Activated CD8-positive, alpha-beta memory T cell treated with anti-CD3 and anti-CD28 coated beads, Interleukin-2, amount 50 U/mL, for 1 hour (primary cell): ENCODE measurements around the gene THEMIS.
"Not testable (repeated sequence)": the region's sequence is repeated elsewhere in the genome, so short reads cannot be mapped to it uniquely, and the experiment has no call there.

Experiments
- DNase-seq: peaks from one replicate; pipeline ENCODE4 v3.0.0-alpha.2; 2020; ENCODE audit errors: extremely low read depth

THEMIS gene

GRCh38 chr6:127900935-127901334, at the start of gene THEMIS:
Gene THEMIS, minus strand, starts transcription at chr6:127901058. Its CDS starts 126 bp downstream, at chr6:127900932.
- DNase-seq, result peak; percentile 32

GRCh38 chr6:127949251-127949650, 48.4 kb upstream of the THEMIS start:
- DNase-seq, result no peak

GRCh38 chr6:127946388-127946787, 45.5 kb upstream of the THEMIS start:
- no peak for DNase-seq

GRCh38 chr6:127945434-127946097, 44.7 kb upstream of the THEMIS start:
- DNase-seq, result no peak

GRCh38 chr6:127941228-127941627, 40.4 kb upstream of the THEMIS start:
- no peak for DNase-seq

- DNase-seq, result no peak
Observed at GRCh38 chr6:127939442-127940066, 38.7 kb upstream of the THEMIS start.

GRCh38 chr6:127938701-127939100, 37.8 kb upstream of the THEMIS start:
- DNase-seq, result no peak

- DNase-seq, result no peak
Observed at GRCh38 chr6:127937747-127938146, 36.9 kb upstream of the THEMIS start.

- DNase-seq, result no peak
Observed at GRCh38 chr6:127937102-127937501, 36.2 kb upstream of the THEMIS start.

GRCh38 chr6:127934956-127935355, 34.1 kb upstream of the THEMIS start:
- DNase-seq, result no peak

GRCh38 chr6:127933852-127934840, 33.3 kb upstream of the THEMIS start:
- DNase-seq, result no peak

- no peak for DNase-seq
Observed at GRCh38 chr6:127933137-127933536, 32.3 kb upstream of the THEMIS start.

- DNase-seq, result no peak
Observed at GRCh38 chr6:127932708-127933107, 31.9 kb upstream of the THEMIS start.

GRCh38 chr6:127926441-127926840, 25.6 kb upstream of the THEMIS start:
- DNase-seq, result not testable (repeated sequence)

GRCh38 chr6:127924440-127924839, 23.6 kb upstream of the THEMIS start:
- no peak for DNase-seq

GRCh38 chr6:127924031-127924430, 23.2 kb upstream of the THEMIS start:
- DNase-seq, result no peak

GRCh38 chr6:127923135-127923534, 22.3 kb upstream of the THEMIS start:
- no peak for DNase-seq

GRCh38 chr6:127921982-127922381, 21.1 kb upstream of the THEMIS start:
- no peak for DNase-seq

GRCh38 chr6:127920804-127921203, 19.9 kb upstream of the THEMIS start:
- no peak for DNase-seq

- DNase-seq, result no peak
Observed at GRCh38 chr6:127918506-127919427, 17.9 kb upstream of the THEMIS start.

GRCh38 chr6:127917766-127918165, 16.9 kb upstream of the THEMIS start:
- no peak for DNase-seq
